ENCODE results near the gene RPL6. TPM values are rescaled to one million over a fixed set of nuclear protein-coding genes. Genes with fewer than 3 reads are reported as not detected.

RPL6 gene
- total RNA-seq, 1 donor from 2014 or later, result 1,628 TPM

DNA sequence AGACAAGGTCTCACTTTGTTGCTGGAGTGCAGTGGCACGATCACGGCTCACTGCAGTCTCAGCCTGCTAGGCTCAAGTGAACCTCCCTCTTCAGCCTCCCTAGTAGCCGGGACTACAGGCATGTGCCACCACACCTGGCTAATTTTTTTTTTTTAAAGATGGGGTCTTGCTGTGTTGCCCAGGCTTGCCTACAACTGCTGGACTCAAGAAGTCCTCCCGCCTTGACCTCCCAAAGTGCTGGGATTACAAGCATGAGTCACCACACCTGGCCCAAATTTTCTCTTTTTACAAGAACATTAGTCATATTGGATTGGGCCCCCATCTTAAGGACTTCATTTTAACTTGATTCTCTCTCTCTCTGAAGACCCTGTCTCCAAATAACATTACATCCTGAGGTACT, 20.2 kb downstream of the RPL6 start:
- Mint-ChIP-seq H3K4me3 (no peak overlapping the region), H3K27ac (no peak overlapping the region), H3K9me3 (no peaks in the 10 kb centered on the region), H3K36me3 (no peaks in the 10 kb centered on the region), H3K27me3 (ENCODE audit: low read depth) (peaks cover 8% of the 10 kb centered on the region), H3K4me1 (peaks cover 12% of the 10 kb centered on the region)
- TF ChIP-seq CTCF (IDR thresholded peaks at IDR 0.05; ENCODE audit: unreplicated experiment), result no peak
- DNase-seq (ENCODE audit: low spot score in 2 of 2, unreplicated experiment in 2 of 2), result no peak

DNA sequence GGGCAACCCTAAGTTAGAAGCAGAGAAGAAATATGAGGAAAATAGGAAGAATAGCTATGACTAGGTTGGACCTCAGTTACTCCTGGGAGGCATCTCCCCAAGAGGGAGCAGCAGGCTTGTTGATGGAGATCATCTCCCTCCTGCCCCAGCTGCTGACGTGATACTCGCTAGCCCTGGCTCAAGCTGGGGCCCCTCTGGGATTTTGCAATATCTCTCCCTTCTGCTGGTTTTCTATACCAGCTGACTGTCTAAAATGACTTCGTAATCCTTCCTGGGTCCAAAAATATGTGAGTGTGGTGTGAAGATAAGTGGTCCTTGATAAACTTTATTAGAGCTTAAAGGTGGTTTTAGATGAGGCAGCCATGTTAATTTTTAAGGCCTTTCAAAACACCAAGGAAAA, 22.7 kb downstream of the RPL6 start:
- Mint-ChIP-seq H3K27me3 (ENCODE audit: low read depth) (peaks cover 8% of the 10 kb centered on the region), H3K36me3 (no peaks in the 10 kb centered on the region), H3K9me3 (no peaks in the 10 kb centered on the region), H3K4me3 (no peak overlapping the region), H3K4me1 (peaks cover 12% of the 10 kb centered on the region), H3K27ac (peak overlapping the region; percentile 67)
- DNase-seq (ENCODE audit: low spot score in 2 of 2, unreplicated experiment in 2 of 2), result no peak
- TF ChIP-seq CTCF (IDR thresholded peaks at IDR 0.05; ENCODE audit: unreplicated experiment), result no peak

- H3K36me3 Mint-ChIP-seq, result no peaks in the 10 kb centered on the region
- peak overlapping the region; percentile 89 for H3K4me3 Mint-ChIP-seq
- peak overlapping the region; percentile 60 for H3K27ac Mint-ChIP-seq
These were observed 26.5 kb downstream of the RPL6 start for GRCh38 chr12:112382866-112383265.

GRCh38 chr12:112381883-112382796, 27.3 kb downstream of the RPL6 start, which contains the start of gene HECTD4:
TSS of gene HECTD4 (minus strand) at chr12:112382431. CDS start at chr12:112382128, 303 bp downstream.
- TF ChIP-seq CTCF (IDR thresholded peaks at IDR 0.05; ENCODE audit: unreplicated experiment), result no peak
- H3K4me3 Mint-ChIP-seq, result peak within 1 kb of the TSS; percentile 98
- peak within 1 kb of the TSS; percentile 96 for H3K27ac Mint-ChIP-seq
- no peaks in the 10 kb centered on the region for H3K36me3 Mint-ChIP-seq
- DNase-seq (ENCODE audit: low spot score in 2 of 2, unreplicated experiment in 2 of 2), result peak; percentile 94 to 96
- H3K27me3 Mint-ChIP-seq (ENCODE audit: low read depth), result no peaks in the 10 kb centered on the region
- H3K4me1 Mint-ChIP-seq, result peaks cover 25% of the 10 kb centered on the region
- H3K9me3 Mint-ChIP-seq, result no peaks in the 10 kb centered on the region

More at GRCh38 chr12:112382866-112383265, 26.5 kb downstream of the RPL6 start:
- TF ChIP-seq CTCF (IDR thresholded peaks at IDR 0.05; ENCODE audit: unreplicated experiment), result no peak
- peaks cover 28% of the 10 kb centered on the region for H3K4me1 Mint-ChIP-seq
- DNase-seq (ENCODE audit: low spot score in 2 of 2, unreplicated experiment in 2 of 2), result no peak
- H3K27me3 Mint-ChIP-seq (ENCODE audit: low read depth), result no peaks in the 10 kb centered on the region
- no peaks in the 10 kb centered on the region for H3K9me3 Mint-ChIP-seq

DNA sequence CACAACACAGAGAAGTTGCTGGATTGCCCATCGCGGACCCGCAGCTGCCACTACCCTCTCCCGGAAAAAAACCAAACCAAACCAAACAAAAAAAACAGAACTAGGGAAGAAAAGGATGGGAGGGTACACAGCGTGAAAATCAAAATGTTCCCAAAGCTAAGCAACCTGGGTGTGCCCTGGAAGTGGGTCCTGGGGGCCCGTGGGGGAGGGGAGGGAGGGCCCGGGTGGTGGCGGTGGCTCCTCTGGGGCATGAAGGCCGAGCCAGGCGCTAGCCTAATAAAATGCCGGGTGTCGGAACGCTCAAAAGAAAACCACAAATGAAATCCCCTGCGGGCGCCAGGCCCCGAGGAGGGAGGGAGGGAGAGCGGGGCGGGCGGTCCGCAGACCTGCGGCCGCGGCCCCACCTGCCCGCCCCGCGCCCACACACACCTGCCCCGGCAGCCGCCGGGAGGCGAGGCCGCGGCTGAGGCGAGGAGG, 28.0 kb downstream of the RPL6 start:
- Mint-ChIP-seq H3K27ac (peak overlapping the region; percentile 96), H3K27me3 (ENCODE audit: low read depth) (no peaks in the 10 kb centered on the region), H3K4me1 (peaks cover 19% of the 10 kb centered on the region), H3K36me3 (no peaks in the 10 kb centered on the region), H3K4me3 (peak overlapping the region; percentile 98), H3K9me3 (no peaks in the 10 kb centered on the region)
- no peak for TF ChIP-seq CTCF (IDR thresholded peaks at IDR 0.05; ENCODE audit: unreplicated experiment)
- DNase-seq (ENCODE audit: low spot score in 2 of 2, unreplicated experiment in 2 of 2), result peak; percentile 27 to 57
